Astrocyte of the hippocampus (primary cell): ENCODE measurements around the gene PRKCQ.

ENCODE experiments used
- DNase-seq: peaks from one replicate; pipeline ENCODE4 v3.0.0; 2011; ENCODE audit warnings: low read depth, low spot score

The PRKCQ gene

DNA sequence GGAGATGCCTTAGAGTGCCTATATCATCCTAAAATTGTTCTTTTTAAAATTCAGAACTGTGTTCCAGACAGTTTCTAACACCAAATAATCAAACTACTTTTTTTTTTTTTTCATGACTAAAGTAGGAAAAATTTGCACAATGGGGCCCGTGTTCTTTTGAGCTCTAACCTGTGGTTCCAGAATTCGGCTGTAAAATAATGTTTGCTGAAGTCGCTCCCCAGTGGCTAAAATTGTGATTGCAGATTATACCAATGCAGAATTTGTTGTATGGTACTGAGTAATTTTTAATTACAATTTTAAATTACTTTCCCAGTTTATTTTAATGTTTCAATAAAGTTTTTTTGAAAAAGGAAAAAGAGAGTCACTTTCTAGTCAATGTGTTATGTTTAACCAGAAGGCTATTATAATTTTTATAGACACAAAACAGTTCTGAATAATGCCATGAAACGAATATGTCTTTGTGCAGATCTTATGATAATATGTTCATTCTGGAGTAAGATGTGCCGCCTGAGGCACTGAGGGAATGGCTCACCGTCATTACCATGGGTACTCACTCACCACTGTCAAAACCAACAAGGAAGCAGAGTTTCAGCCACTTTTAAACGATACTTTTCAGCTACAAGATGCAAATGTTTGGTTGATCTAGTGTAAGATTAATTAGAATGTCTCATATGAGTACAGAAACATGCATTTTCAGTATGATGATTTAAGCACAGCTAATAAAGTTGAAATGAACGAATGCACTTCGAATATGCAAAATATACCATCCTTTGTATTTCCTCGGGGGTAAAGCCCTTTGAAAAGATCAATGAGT lies 173.6 kb downstream of the PRKCQ start:
- peak; percentile 61 for DNase-seq

DNA sequence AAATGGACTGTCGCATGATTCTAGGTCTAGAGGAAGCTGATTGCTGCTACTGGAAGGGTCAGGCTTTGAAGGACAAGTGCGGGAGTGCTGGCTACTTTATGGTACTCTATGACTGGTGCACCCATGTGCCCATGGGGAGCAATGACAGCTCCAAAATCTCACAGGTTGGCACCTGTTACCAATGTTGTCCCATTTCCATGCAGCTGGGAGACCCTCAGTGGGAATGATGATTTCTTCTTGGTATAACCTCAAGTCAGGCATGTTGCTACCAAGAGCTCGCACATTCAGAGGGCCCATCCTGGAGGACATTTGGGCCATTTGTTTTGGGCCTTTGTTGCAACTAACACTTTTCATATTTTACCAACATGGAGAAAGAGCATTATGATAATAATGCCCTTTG lies 174.4 kb downstream of the PRKCQ start:
- DNase-seq, result no peak

DNA sequence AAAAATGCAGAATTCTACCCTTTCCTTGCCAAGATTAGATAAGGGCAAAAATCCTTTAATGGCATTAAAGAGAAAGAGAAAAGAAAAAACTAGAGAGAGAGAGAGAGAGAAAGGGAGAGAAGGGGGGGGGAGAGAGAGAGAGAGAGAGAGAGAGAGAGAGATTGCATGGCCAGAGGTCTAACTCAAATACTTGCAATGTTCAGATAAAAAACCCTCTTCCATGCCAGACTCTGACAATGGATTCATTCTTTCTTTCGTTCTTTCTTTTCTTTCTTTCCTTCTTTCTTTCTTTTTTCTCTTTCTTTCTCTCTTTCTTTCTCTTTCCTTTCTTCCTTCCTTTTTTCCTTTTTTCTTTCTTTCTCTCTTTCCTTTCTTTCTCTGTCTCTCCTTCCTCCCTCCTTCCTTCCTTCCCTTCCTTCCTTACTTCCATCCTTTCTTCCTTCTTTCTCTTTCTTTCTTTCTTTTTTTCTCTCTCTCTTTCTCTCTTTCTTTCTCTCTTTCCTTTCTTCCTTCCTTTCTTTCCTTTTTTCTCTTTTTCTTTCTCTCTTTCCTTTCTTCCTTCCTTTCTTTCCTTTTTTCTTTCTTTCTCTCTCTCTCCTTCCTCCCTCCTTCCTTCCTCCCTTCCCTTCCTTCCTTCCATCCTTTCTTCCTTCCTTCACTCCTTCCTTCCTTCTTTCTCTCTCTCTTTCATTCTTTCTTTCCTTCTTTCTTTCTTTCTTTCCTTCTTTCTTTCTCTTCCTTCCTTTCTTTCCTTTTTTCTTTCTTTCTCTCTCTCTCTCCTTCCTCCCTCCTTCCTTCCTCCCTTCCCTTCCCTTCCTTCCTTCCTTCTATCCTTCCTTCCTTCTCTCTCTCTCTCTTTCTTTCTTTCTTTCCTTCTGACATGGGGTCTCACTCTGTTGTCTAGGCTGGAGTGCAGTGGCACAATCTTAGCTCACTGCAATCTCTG lies 175.7 kb downstream of the PRKCQ start:
- DNase-seq, result no peak

DNA sequence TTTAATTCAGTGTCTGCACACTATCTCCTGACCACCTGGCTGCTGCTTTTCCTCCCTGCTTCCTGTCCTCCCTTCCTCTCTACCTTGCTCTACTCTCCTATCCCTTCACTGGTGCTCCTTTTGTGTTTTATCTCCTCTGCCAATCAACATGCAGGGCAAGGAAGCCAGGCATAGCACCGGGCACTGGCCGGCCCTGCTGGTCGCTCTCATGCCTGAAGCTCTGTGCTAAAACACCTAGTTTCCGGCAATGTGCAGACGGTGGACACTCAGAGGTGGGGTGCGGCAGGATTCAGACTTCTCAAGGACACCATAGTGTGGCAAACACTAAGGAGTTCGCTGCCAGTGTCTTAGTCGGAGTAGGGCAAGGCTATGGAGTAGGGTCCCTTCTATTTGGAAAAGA lies 177.1 kb downstream of the PRKCQ start:
- DNase-seq, result no peak

DNA sequence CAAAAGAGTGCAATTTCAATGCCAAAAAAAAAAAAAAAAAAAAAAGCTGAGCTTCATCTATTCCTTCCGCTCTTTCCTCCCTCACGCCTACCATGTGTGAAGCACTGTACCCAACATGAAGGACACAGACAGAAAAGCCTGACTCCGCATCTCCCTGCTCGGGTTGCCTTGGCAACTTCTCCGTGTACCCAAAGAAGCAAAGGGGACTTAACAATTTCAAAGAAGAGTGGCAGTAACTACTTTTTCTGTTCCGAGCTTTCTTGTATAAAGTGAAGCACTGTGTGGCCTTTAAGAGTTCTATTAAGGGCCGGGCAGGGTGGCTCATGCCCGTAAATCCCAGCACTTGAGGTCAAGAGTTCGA lies 177.7 kb downstream of the PRKCQ start:
- DNase-seq, result no peak

DNA sequence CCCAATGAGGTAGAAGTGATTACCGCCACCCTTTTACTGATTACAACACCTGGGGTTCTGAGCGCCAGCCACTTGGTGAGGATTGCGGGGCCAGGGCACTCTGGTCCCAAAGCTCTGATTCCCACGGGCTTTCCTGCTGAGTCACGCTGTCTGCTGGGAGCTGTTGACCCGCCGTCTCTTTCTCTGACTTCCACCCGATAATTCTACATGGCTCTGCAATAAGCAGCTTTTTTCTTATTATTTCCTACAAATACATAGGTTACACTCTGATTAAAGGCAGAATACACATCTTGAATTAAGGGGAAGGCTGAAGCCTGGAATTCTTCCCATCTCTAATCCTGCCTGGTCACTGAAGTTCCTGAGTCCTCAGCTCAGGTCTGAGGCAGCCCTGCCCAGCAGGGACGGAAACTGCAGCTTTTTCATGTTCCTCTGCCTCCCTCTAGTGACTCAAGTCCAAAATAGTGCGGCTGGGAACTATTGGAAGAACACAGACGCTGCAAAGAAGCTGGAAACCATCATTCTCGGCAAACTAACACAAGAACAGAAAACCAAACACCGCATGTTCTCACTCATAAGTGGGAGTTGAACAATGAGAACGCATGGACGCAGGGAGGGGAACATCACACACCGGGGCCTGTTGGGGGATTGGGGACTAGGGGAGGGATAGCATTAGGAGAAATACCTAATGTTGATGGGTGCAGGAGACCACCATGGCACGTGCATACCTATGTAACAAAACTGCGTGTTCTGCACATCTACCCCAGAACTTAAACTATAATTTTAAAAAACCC lies 178.3 kb downstream of the PRKCQ start:
- DNase-seq, result peak; percentile 96

DNA sequence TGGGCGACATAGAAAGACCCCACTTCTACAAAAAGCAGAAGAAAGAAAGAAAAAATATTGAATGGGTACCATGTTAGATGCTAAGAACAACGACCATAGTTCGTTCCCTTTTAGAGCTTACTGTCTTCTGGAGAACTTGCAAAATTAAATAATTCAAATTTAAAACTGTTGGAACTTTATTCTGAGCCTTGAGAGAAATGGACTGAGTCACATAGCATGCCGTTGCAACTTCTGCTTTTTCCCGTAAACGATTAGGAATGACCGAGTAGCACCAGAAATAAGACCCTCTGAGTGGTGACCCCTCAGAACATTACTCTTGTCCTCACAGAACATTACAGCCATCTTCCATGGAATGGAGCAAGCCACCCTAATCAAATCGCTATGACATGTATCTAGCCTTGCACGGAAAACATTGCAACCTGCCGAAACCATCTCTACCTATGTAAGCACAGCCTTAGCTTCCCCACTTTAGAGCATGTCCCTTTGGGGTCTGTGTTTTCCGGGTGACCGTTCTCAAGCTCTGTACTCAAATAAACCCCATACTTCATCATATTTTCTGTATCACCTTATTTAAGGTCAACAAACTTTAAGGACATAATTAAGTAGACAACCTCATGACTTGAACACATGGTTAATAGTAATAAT lies 179.1 kb downstream of the PRKCQ start:
- no peak for DNase-seq

DNA sequence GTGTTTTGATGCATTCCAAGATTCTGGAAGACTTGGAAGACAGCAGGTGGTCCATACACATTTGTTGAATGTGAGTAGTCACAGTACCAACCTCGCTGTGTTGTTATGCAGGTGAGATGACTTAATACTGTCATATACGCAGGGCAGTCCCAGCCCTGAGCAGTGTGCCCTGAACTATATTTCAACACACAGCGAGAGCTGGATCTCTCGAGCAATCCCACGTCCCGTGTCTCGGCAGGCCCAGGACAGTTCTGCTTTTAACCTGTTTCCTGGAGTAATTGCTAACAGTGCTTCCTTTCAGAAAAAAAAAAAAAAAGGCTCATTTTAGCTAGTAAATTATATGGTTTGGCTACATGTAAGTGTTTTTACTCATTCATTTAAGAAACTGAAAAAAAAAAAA lies 179.7 kb downstream of the PRKCQ start:
- DNase-seq, result no peak

DNA sequence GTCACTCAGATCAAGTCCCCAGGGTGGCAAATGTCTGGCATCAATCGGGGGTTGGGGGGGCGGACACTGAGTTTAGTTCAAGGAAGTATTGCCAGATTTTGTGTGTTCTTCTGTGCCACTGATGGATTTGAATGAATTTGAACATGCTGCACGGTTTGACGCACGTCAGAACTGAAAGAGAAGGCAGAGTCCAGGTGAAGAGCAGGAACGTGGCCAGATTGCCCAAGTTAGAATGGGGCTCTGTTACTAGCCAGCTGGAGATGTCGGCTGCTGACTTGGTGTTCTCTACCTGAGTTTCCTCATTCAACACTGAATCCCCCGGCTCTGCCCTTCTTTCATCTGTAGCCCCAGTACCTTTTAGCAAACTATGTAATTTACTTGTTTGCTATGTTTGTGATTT lies 180.2 kb downstream of the PRKCQ start:
- no peak for DNase-seq

DNA sequence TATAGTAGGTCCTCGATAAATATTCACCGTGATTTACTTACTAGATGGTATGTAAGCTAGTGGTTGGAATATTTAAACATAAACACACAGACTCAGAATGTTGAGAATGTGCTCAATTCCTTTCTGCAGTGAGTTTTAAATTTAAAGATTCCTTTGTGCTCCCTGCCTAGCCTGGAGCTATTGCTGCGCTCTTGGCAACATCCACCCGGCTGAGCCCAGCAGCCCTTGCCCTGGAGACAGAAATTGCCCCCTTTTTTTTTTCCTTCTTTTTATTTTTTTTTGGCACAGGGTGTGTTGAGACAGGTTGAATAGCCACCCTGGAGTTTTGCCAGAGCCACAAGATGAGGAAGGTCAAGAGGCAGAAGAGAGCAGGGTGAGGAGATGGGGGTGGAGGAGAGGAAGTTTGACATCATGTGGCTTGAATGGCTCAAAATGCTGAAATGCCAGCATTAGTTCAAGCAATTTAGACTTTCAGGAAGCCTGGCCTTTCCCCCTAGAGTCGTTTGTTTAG lies 180.8 kb downstream of the PRKCQ start:
- DNase-seq, result peak; percentile 66

DNA sequence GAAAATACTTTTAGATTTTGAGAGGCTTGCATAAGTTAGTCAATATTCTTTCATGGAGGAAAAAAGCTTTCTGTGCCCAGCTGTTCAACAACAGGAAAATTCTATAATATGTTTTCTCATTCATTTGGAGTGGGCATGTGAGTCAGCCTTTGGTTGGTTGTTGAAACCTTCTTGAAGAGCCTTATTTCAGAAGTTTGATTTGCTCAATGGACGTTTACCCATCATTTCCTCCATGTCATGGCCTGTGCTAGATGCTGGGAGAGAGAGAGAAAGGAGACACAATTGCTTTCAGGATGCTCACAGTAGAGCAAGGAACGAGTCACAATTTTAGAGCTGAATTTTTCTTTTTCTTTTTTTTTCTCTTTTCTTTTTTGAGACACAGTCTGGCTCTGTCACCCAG lies 181.7 kb downstream of the PRKCQ start:
- no peak for DNase-seq

DNA sequence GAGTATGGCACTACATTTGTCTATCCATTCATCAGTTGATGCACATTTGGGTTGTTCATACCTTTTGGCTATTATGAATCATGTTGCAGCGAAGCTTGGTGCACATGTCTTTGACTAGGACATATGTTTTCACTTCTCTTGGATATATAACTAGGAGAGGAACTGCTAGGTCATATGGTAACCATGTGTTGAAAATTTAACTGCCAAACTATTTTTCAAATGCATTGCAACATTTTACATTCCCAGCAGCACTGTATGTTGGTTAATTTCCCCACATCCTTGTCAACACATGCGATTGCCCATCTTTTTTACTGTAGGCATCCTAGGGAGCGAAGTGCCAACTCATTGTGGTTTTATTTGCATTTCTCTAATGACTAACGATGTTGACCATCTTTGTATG lies 183.4 kb downstream of the PRKCQ start:
- peak; percentile 51 for DNase-seq

DNA sequence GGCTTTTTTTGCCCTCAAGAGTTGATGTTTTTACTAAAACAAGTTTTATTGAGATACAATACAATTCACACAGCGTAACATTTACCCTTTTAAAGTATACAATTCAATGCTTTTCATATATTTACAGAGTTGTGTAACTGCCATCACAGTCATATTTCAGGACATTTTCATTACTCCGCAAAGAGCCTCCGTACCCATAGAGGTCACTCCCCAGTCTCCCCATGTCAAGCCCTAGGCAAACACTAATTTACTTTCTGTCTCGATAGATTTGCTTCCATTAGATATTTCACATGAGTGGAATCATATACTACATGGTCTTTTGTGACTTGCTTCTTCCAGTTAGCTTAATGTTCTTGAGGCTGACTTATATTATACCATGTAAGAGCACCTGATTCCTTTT lies 183.8 kb downstream of the PRKCQ start:
- no peak for DNase-seq

DNA sequence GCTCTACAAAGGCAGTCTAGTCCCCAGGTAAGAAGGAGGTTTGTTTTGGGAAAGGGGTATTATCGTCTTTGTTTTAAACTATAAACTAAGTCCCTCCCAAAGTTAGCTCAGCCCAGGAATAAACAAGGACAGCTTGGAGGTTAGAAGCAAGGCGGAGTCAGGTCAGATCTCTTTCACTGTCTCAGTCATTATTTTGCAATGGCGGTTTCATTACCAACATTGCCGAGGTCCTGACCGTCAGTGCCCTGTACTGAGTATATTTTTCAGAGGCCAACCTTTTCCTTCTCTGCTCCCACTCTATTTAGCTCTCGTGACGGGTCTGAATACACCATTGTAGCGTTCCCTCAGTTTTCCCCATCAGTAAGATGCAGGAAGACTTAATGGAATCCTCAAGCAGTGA lies 184.5 kb downstream of the PRKCQ start:
- DNase-seq, result no peak

DNA sequence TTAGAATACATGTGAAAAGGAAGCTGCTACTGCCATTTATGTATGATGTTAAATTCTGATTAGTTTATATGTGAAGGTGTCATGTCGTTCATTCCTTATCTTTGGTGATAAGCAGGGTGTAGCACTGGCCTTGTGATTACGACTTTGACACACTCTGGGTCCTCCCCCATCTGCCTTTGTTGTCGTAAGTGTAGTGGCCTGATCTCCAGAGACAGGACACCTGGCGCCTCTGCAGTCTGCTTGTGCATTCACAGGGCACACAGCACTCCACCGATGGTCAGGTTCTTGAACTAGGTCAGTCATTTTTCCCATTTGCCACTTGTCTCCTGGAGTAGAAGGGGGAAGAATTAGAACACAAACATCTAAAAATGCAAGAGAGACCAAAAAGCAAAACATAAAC lies 186.0 kb downstream of the PRKCQ start:
- no peak for DNase-seq

DNA sequence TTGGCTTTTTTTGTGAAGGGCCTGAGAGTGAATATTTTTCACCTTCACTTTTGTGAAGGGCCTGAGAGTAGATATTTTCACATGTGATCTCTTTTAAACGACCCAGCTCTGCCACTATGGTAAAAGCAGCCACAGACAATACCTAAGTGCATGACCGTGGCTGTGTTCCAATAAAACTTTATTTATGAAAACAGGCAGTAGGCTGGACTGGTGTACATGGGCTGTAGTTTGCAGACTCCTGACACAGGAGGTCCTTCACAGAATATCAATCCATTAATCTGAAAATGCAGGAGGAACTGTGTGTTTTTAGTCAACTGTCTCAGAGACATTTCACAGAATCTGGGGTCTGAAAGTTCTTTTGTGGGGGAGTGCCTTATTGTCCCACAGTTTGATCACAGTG lies 186.9 kb downstream of the PRKCQ start:
- DNase-seq, result no peak

DNA sequence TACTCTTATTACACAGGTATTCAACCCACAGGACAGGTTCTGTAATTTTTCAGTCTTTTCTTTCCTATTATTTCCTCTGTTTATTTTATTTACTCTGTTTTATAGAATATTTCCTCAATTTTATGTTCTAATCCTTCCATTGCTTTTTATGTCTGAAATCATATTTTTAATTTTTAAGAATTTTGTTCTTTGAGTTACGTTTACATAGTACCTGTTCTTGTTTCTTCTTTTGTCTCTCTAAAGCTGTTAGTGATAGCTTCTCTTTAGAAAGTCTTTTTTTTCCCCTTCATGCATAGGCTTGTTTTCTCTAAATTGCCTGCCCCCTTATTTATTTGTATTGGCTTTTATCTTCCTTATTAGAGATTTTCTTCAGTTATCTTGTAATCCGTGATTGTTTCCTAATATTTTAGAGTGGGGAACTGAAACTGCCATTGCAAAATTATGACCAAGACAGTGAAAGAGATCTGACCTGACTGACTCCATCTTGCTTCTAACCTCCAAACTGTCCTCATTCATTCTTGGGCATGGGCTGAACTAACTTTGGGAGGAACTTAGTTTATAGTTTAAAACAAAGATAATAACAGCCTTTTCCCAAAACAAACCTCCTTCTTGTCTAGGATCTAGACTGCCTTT lies 189.7 kb downstream of the PRKCQ start:
- no peak for DNase-seq

DNA sequence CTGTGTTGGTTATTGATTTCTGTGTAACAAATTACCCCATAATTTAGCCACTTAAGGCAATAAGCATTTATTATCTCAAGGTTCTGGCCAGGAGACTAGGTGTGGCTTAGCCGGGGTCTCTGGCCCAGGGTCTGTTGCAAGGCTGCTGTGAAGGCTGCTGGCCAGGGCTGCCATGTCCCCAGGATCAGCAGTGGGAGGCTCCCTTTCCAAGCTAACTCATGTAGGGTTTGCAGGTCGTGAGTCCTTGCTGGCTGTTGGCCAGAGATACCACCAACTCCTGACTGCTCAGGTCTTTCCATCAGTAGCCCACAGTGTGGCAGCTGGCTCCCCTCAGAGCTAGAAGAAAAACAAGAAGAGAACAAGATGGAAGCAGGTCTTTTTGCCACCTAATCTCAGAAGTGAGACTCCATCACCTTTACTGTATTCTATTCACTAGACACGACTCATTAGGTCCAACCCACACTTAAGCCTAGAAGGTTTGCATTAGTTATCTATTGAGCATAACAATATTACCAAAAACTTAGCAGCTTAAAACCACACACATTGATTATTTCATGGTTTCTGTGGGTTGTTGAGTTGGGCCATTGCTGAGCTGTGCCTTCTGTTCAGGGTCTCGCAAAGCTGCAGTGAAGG lies 191.7 kb downstream of the PRKCQ start:
- no peak for DNase-seq

DNA sequence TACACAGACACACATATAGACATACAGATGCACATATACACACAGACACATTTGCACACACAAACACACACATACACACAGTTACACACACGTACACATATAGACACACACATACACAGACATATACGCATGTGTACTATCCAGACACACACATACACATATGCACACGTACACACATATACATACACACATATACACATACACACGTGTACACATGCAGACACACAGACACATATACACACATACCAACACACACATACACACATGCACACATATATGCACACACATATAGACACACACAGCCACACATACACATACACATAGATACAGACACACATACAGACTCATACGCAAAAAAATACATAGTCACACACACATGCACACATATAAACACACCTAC lies 193.1 kb downstream of the PRKCQ start:
- DNase-seq, result no peak

DNA sequence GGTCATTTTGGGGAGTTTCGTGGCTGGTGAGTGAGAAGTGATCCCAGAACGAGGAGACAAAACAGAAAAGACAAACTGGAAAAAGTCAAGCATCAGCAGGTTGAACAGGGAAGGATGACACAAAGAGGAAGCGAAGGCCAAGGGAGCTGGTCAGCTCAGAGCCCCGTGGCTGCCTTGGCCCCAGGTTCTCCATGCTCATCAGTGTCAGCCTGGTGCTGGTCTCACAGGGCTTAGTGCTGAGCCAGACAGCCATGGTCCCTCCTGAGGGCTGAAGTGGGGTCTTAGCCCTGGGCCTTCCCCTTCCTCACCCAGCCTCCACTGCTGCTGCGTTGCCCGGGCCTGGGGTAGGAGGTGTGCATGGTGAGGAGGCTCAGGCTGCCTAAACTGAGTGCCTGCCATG lies 193.7 kb downstream of the PRKCQ start:
- no peak for DNase-seq
